Endothelial cell (in vitro differentiated cells): ENCODE results near the gene HINFP. TPM values are rescaled to one million over a fixed set of nuclear protein-coding genes. Genes with fewer than 3 reads are reported as not detected.

Experiments
- DNase-seq: peaks from one replicate; pipeline ENCODE4 v3.0.0; 2021; ENCODE audit warnings: low spot score
- H3K27ac Mint-ChIP-seq: one replicate; pipeline ENCODE4 v1.8.0; 2021; ENCODE audit warnings: mixed read lengths, inconsistent platforms; ENCODE audit not compliant: unreplicated experiment
- H3K27me3 Mint-ChIP-seq: one replicate; pipeline ENCODE4 v1.8.0; 2021; ENCODE audit warnings: mild to moderate bottlenecking, moderate library complexity, mixed read lengths, inconsistent platforms; ENCODE audit not compliant: unreplicated experiment
- H3K36me3 Mint-ChIP-seq: one replicate; pipeline ENCODE4 v1.8.0; 2021; ENCODE audit warnings: mild to moderate bottlenecking, low read depth, mixed read lengths, inconsistent platforms; ENCODE audit not compliant: unreplicated experiment
- H3K4me1 Mint-ChIP-seq: one replicate; pipeline ENCODE4 v1.8.0; 2021; ENCODE audit warnings: mild to moderate bottlenecking, mixed read lengths, inconsistent platforms; ENCODE audit not compliant: unreplicated experiment
- H3K4me3 Mint-ChIP-seq: one replicate; pipeline ENCODE4 v1.8.0; 2021; ENCODE audit warnings: mild to moderate bottlenecking, mixed read lengths, inconsistent platforms; ENCODE audit not compliant: unreplicated experiment
- H3K9me3 Mint-ChIP-seq: one replicate; pipeline ENCODE4 v1.8.0; 2021; ENCODE audit warnings: mixed read lengths, inconsistent platforms; ENCODE audit not compliant: unreplicated experiment
- total RNA-seq: library from RNA; stranded (reverse); fragmentation: NEBNext Ultra II Directional; extraction: Animal tissue kit (Norgen Biotek cat#: 25700); gene quantifications from one replicate; pipeline ENCODE4 v1.2.1, GENCODE V29; 2021; ENCODE audit not compliant: unreplicated experiment
- TF ChIP-seq, protein P1 (sequence below): fragments of 200-600 bp; sonication (generic); IDR thresholded peaks from one replicate; pipeline ENCODE4 v1.5.0; 2021; ENCODE audit warnings: antibody characterized with exemption; ENCODE audit not compliant: unreplicated experiment

Gene HINFP
- total RNA-seq, 1 donor from 2014 or later: 33.6 TPM

DNA sequence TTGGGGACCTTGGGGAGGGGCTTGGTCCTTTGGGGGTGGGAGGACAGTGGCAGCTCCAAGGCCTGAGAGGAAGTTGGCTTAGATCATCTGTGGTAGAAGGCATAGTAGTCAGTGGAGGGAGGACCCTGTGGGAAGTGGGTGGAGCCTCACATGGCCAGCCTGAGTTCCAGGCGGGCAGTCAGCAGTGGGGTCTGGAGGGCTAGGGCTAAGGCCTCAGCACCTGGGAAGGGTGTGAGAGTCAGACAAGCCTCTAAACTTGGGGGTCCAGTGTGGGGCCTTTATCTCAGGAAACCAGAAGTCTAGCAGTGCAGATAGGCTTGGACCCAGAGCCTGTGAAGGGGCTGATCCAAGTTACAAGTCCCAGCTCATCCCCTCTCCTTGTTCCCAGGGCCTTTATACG is 51.1 kb downstream of the HINFP start:
- TF ChIP-seq, protein P1, sequence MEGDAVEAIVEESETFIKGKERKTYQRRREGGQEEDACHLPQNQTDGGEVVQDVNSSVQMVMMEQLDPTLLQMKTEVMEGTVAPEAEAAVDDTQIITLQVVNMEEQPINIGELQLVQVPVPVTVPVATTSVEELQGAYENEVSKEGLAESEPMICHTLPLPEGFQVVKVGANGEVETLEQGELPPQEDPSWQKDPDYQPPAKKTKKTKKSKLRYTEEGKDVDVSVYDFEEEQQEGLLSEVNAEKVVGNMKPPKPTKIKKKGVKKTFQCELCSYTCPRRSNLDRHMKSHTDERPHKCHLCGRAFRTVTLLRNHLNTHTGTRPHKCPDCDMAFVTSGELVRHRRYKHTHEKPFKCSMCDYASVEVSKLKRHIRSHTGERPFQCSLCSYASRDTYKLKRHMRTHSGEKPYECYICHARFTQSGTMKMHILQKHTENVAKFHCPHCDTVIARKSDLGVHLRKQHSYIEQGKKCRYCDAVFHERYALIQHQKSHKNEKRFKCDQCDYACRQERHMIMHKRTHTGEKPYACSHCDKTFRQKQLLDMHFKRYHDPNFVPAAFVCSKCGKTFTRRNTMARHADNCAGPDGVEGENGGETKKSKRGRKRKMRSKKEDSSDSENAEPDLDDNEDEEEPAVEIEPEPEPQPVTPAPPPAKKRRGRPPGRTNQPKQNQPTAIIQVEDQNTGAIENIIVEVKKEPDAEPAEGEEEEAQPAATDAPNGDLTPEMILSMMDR: no peak
- no peak overlapping the region for H3K4me3 Mint-ChIP-seq
- H3K4me1 Mint-ChIP-seq: peaks cover 20% of the 10 kb centered on the region
- no peaks in the 10 kb centered on the region for H3K9me3 Mint-ChIP-seq
- peaks cover 20% of the 10 kb centered on the region for H3K27me3 Mint-ChIP-seq
- peaks cover 9% of the 10 kb centered on the region for H3K36me3 Mint-ChIP-seq
- DNase-seq: no peak
- no peak overlapping the region for H3K27ac Mint-ChIP-seq

DNA sequence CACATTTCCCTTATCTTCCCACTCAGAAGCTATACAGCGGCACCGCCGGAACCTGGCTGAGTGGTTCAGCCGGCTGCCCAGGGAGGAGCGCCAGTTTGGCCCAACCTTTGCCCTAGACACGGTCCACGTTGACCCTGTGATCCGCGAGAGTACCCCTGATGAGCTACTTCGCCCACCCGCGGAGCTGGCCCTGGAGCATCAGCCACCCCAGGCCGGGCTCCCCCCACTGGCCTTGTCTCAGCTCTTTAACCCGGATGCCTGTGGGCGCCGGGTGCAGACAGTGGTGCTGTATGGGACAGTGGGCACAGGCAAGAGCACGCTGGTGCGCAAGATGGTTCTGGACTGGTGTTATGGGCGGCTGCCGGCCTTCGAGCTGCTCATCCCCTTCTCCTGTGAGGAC is 52.1 kb downstream of the HINFP start:
- no peak overlapping the region for H3K4me3 Mint-ChIP-seq
- H3K27ac Mint-ChIP-seq: no peak overlapping the region
- peaks cover 9% of the 10 kb centered on the region for H3K36me3 Mint-ChIP-seq
- DNase-seq: no peak
- H3K9me3 Mint-ChIP-seq: no peaks in the 10 kb centered on the region
- TF ChIP-seq, protein P1: no peak
- peaks cover 17% of the 10 kb centered on the region for H3K27me3 Mint-ChIP-seq
- peaks cover 23% of the 10 kb centered on the region for H3K4me1 Mint-ChIP-seq

DNA sequence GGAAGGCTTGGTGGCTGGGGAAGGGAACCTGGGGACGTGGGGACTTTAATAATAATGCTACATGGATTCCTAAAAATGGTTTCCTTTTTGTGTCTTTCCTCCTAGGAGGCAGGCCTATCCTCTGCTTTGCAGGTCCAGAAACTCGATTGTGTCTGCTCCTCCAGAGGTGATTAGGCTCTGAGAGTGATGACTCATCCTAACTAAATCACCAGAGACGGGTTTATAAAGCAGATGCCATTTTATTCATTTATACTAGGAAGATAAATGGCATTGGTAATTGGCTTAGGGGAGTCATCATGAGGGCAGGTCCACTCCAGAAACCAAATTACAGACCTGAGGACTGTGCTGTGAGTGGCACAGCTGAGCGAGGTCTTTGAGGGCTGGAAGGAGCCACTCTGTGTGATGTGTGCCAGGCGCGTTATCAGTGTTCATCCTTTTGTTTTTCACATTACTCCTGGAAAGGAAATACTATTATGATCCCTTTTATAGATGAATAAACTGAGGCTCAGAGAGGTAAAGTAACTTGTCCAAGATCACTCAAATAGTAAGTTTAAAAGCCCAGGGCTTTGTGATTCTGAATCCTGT is 54.2 kb downstream of the HINFP start:
- DNase-seq: no peak
- H3K27me3 Mint-ChIP-seq: peaks cover 12% of the 10 kb centered on the region
- H3K9me3 Mint-ChIP-seq: no peaks in the 10 kb centered on the region
- H3K4me3 Mint-ChIP-seq: no peak overlapping the region
- TF ChIP-seq, protein P1: no peak
- no peak overlapping the region for H3K27ac Mint-ChIP-seq
- peaks cover 15% of the 10 kb centered on the region for H3K36me3 Mint-ChIP-seq
- peaks cover 24% of the 10 kb centered on the region for H3K4me1 Mint-ChIP-seq

DNA sequence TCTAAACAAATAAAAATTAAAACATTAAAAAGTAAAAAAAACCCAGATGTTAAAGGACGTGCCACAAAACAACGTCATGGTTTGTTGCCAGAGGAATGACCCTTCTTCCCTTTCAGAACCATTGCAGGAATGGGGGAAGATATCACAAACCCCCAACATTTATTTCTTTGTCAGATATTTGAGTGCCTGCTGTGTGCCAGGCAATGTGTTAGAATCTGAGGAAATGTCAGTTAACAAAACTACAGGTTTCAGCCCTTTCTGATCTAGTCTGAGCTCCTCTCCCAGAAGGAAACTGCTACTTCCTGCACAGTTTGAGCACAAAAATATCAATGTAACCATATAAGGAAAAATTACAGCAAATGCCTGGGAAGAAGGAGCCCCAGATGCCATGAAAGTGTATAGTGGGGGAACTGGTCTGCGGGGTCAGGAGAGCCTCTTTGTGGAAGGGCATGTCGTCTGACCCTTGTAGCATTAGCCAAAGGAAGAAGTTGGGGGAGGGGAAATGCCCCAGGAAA is 56.8 kb downstream of the HINFP start:
- peaks cover 9% of the 10 kb centered on the region for H3K36me3 Mint-ChIP-seq
- peak overlapping the region; percentile 87 for H3K27ac Mint-ChIP-seq
- DNase-seq: no peak
- peaks cover 9% of the 10 kb centered on the region for H3K27me3 Mint-ChIP-seq
- peaks cover 27% of the 10 kb centered on the region for H3K4me1 Mint-ChIP-seq
- no peak overlapping the region for H3K4me3 Mint-ChIP-seq
- H3K9me3 Mint-ChIP-seq: no peaks in the 10 kb centered on the region
- TF ChIP-seq, protein P1: no peak

DNA sequence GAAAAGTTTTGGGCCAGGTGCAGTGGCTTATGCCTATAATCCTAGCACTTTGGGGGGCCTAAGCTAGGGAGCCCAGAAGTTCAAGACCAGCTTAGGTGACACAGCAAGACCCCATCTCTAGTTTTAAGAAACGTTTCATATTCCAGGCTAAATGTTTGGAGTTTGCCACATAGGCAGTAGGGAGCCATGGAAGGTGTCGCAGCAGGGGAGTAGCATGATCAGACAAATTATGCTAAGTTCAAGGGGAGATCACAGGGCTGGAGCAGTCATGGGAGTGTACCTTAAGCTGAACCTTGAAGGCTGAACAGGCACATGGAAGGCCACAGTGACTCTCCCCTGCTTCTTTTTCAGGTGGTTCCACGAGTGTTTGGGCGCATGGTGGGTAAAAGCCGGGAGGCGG is 58.0 kb downstream of the HINFP start:
- peaks cover 6% of the 10 kb centered on the region for H3K27me3 Mint-ChIP-seq
- H3K27ac Mint-ChIP-seq: no peak overlapping the region
- H3K36me3 Mint-ChIP-seq: peaks cover 6% of the 10 kb centered on the region
- H3K4me3 Mint-ChIP-seq: peak overlapping the region; percentile 42
- TF ChIP-seq, protein P1: no peak
- DNase-seq: no peak
- peaks cover 27% of the 10 kb centered on the region for H3K4me1 Mint-ChIP-seq
- H3K9me3 Mint-ChIP-seq: no peaks in the 10 kb centered on the region
